H9 (cell line): ENCODE results near the gene MTMR1. TPM values are rescaled to one million over a fixed set of nuclear protein-coding genes. Genes with fewer than 3 reads are reported as not detected.

ENCODE experiments used
- DNase-seq: peaks from one replicate; pipeline ENCODE4 v3.0.0-alpha.2; 2017
- H2AFZ ChIP-seq: one replicate; pipeline ENCODE4 v1.6.1; 2013; ENCODE audit warnings: mild to moderate bottlenecking, low read length, control low read depth, moderate library complexity
- H2AK5ac ChIP-seq: 2 replicates; pipeline ENCODE4 v1.6.1; 2013; ENCODE audit warnings: low read length, control low read depth, mixed read lengths; ENCODE audit not compliant: insufficient read length
- H2BK120ac ChIP-seq: one replicate; pipeline ENCODE4 v1.6.1; 2013; ENCODE audit warnings: low read depth, mild to moderate bottlenecking, low read length, control low read depth, inconsistent platforms; ENCODE audit not compliant: poor library complexity, severe bottlenecking
- H2BK12ac ChIP-seq: 2 replicates; pipeline ENCODE4 v1.6.1; 2013; ENCODE audit warnings: low read length, control low read depth, mixed read lengths, low read depth; ENCODE audit not compliant: insufficient read length
- H2BK15ac ChIP-seq: 2 replicates; pipeline ENCODE4 v1.6.1; 2013; ENCODE audit warnings: low read depth, low read length, control low read depth
- H2BK20ac ChIP-seq: one replicate; pipeline ENCODE4 v1.6.1; 2013; ENCODE audit warnings: low read depth, mild to moderate bottlenecking, low read length, control low read depth, inconsistent platforms; ENCODE audit not compliant: poor library complexity, severe bottlenecking
- H2BK5ac ChIP-seq: 2 replicates; pipeline ENCODE4 v1.6.1; 2013; ENCODE audit warnings: low read length, control low read depth, mixed read lengths; ENCODE audit not compliant: insufficient read length
- H3K14ac ChIP-seq: 2 replicates; pipeline ENCODE4 v1.6.1; 2013; ENCODE audit warnings: low read length, control low read depth; ENCODE audit not compliant: insufficient read depth
- H3K18ac ChIP-seq: 2 replicates; pipeline ENCODE4 v1.6.1; 2013; ENCODE audit warnings: low read depth, mild to moderate bottlenecking, mixed read lengths, low read length, control low read depth; ENCODE audit not compliant: insufficient read length
- H3K23ac ChIP-seq: 2 replicates; pipeline ENCODE4 v1.6.1; 2013; ENCODE audit warnings: low read length, control low read depth, mixed read lengths, low read depth; ENCODE audit not compliant: insufficient read length
- H3K23me2 ChIP-seq: 2 replicates; pipeline ENCODE4 v1.6.1; 2013; ENCODE audit warnings: low read depth, mild to moderate bottlenecking, mixed read lengths, low read length, control low read depth; ENCODE audit not compliant: insufficient read length, poor library complexity, severe bottlenecking
- H3K27ac ChIP-seq: 2 replicates; pipeline ENCODE4 v1.5.1; 2013; ENCODE audit warnings: low read length, control low read depth, mixed read lengths, low read depth; ENCODE audit not compliant: insufficient read length
- H3K27me3 ChIP-seq: 2 replicates; pipeline ENCODE4 v1.6.1; 2013; ENCODE audit warnings: low read length, control low read depth, inconsistent platforms; ENCODE audit not compliant: insufficient read depth
- H3K4ac ChIP-seq: 2 replicates; pipeline ENCODE4 v1.6.1; 2013; ENCODE audit warnings: low read depth, mild to moderate bottlenecking, control low read depth, inconsistent platforms, low read length, moderate library complexity
- H3K4me1 ChIP-seq: 2 replicates; pipeline ENCODE4 v1.6.1; 2013; ENCODE audit warnings: low read length, control low read depth, inconsistent platforms; ENCODE audit not compliant: insufficient read depth
- H3K4me2 ChIP-seq: 2 replicates; pipeline ENCODE4 v1.6.1; 2013; ENCODE audit warnings: low read length, control low read depth, mixed read lengths; ENCODE audit not compliant: insufficient read length, insufficient read depth
- H3K56ac ChIP-seq: 2 replicates; pipeline ENCODE4 v1.6.1; 2013; ENCODE audit warnings: low read depth, mild to moderate bottlenecking, mixed read lengths, low read length, control low read depth; ENCODE audit not compliant: insufficient read length
- H3K79me1 ChIP-seq: 2 replicates; pipeline ENCODE4 v1.6.1; 2013; ENCODE audit warnings: low read depth, mild to moderate bottlenecking, moderate library complexity, low read length, control low read depth, inconsistent platforms; ENCODE audit not compliant: insufficient read depth, poor library complexity, severe bottlenecking
- H3K79me2 ChIP-seq: 2 replicates; pipeline ENCODE4 v1.6.1; 2013; ENCODE audit warnings: low read length, control low read depth, inconsistent platforms; ENCODE audit not compliant: insufficient read depth
- H3K9ac ChIP-seq: 2 replicates; pipeline ENCODE4 v1.6.1; 2013; ENCODE audit warnings: low read length, control low read depth, mixed read lengths; ENCODE audit not compliant: insufficient read length; ENCODE audit errors: extremely low read depth
- H3K9me3 ChIP-seq: one replicate; pipeline ENCODE4 v1.6.1; 2013; ENCODE audit warnings: low read depth, low read length, inconsistent platforms; ENCODE audit not compliant: control insufficient read depth
- H3T11ph ChIP-seq: one replicate; pipeline ENCODE4 v1.6.1; 2013; ENCODE audit warnings: mild to moderate bottlenecking, low read length, control low read depth, inconsistent platforms
- H4K20me1 ChIP-seq: one replicate; pipeline ENCODE4 v1.6.1; 2013; ENCODE audit not compliant: control insufficient read depth, insufficient read length, insufficient read depth
- H4K5ac ChIP-seq: 2 replicates; pipeline ENCODE4 v1.6.1; 2013; ENCODE audit warnings: low read depth, mild to moderate bottlenecking, mixed read lengths, low read length, control low read depth; ENCODE audit not compliant: insufficient read length
- H4K8ac ChIP-seq: replicated peaks from 2 replicates; pipeline ENCODE4 v1.6.1; 2013; ENCODE audit warnings: low read length, control low read depth, mixed read lengths, low read depth; ENCODE audit not compliant: insufficient read length
- H4K91ac ChIP-seq: 2 replicates; pipeline ENCODE4 v1.6.1; 2013; ENCODE audit warnings: low read depth, mild to moderate bottlenecking, moderate library complexity, mixed read lengths, low read length, control low read depth; ENCODE audit not compliant: insufficient read length
- H3K27ac Mint-ChIP-seq, 3 experiments: 2 replicates in 2 of 3; 3 replicates in 1 of 3; pipeline ENCODE4 v1.8.0; 2020 to 2021; ENCODE audit warnings: mixed read lengths in 3 of 3, mild to moderate bottlenecking in 1 of 3, moderate library complexity in 1 of 3
- H3K27me3 Mint-ChIP-seq: 2 replicates; pipeline ENCODE4 v1.8.0; 2021; ENCODE audit warnings: low read depth, mild to moderate bottlenecking, moderate library complexity, mixed read lengths
- H3K36me3 Mint-ChIP-seq, 3 experiments: 2 replicates in 2 of 3; 3 replicates in 1 of 3; pipeline ENCODE4 v1.8.0; 2020 to 2021; ENCODE audit warnings: low read depth in 3 of 3, mixed read lengths in 3 of 3; ENCODE audit not compliant: insufficient read depth in 1 of 3
- H3K4me1 Mint-ChIP-seq, 2 experiments: 2 replicates each; pipeline ENCODE4 v1.8.0; 2020; ENCODE audit warnings: mixed read lengths in 2 of 2
- H3K4me3 Mint-ChIP-seq, 2 experiments: 2 replicates in 1 of 2; 3 replicates in 1 of 2; pipeline ENCODE4 v1.8.0; 2020 to 2021; ENCODE audit warnings: mild to moderate bottlenecking in 2 of 2, mixed read lengths in 2 of 2, moderate library complexity in 1 of 2
- H3K9me3 Mint-ChIP-seq, 2 experiments: 2 replicates in 1 of 2; 3 replicates in 1 of 2; pipeline ENCODE4 v1.8.0; 2020; ENCODE audit warnings: mild to moderate bottlenecking in 2 of 2, mixed read lengths in 2 of 2, moderate library complexity in 1 of 2
- CTCF ChIP-seq: fragments of 200-600 bp; sonication (generic); conservative IDR thresholded peaks from 3 replicates; pipeline ENCODE4 v1.8.0; 2021; ENCODE audit warnings: antibody characterized with exemption, mild to moderate bottlenecking
- WGBS: extraction: QIAGEN DNeasy Blood & Tissue Kit; methylation state at CpG from one replicate; pipeline ENCODE4 v1.1.7; 2013; ENCODE audit warnings: missing lambda C conversion rate, low lambda C conversion rate, mixed read lengths; ENCODE audit not compliant: insufficient read length; ENCODE audit errors: extremely low coverage; 5-methylcytosine and 5-hydroxymethylcytosine counted together
- total RNA-seq: library from RNA; stranded (reverse); gene quantifications from 2 replicates; pipeline ENCODE4 v1.2.1, GENCODE V29; 2021

The MTMR1 gene
- total RNA-seq, 1 experiment from 2014 or later: 25.2 TPM

- no peak overlapping the region for H3K4ac ChIP-seq
- no peak overlapping the region for H3K27ac Mint-ChIP-seq
- no peak overlapping the region for H2BK5ac ChIP-seq
- no peak overlapping the region for H2BK12ac ChIP-seq
- no peak for DNase-seq
- no peaks in the 10 kb centered on the region for H3K23me2 ChIP-seq
- no peaks in the 10 kb centered on the region for H3K4me1 Mint-ChIP-seq
- H3K14ac ChIP-seq: no peak overlapping the region
- no peak overlapping the region for H2AFZ ChIP-seq
- H3K4me1 ChIP-seq: no peaks in the 10 kb centered on the region
- no peak overlapping the region for H3T11ph ChIP-seq
- H2BK20ac ChIP-seq: no peak overlapping the region
- no peak overlapping the region for H4K8ac ChIP-seq
- H3K4me2 ChIP-seq: no peak overlapping the region
- no peak overlapping the region for H3K23ac ChIP-seq
- H4K20me1 ChIP-seq: no peaks in the 10 kb centered on the region
- H3K9me3 Mint-ChIP-seq: peaks cover 36 to 42% of the 10 kb centered on the region in 2 experiments
- no peaks in the 10 kb centered on the region for H3K79me2 ChIP-seq
- H3K27ac ChIP-seq: no peak overlapping the region
- H3K9ac ChIP-seq: no peak overlapping the region
- no peak overlapping the region for H2AK5ac ChIP-seq
- no peak overlapping the region for H3K56ac ChIP-seq
- no peak overlapping the region for H3K4me3 Mint-ChIP-seq
- H4K5ac ChIP-seq: no peak overlapping the region
- H3K79me1 ChIP-seq: no peaks in the 10 kb centered on the region
- no peaks in the 10 kb centered on the region for H3K27me3 Mint-ChIP-seq
- no peaks in the 10 kb centered on the region for H3K27me3 ChIP-seq
- H3K18ac ChIP-seq: no peak overlapping the region
- TF ChIP-seq CTCF: no peak
- H3K36me3 Mint-ChIP-seq: peaks cover 17 to 26% (median 19%) of the 10 kb centered on the region in 3 experiments
- no peak overlapping the region for H2BK120ac ChIP-seq
- no peaks in the 10 kb centered on the region for H3K9me3 ChIP-seq
- H2BK15ac ChIP-seq: no peak overlapping the region
- H4K91ac ChIP-seq: no peak overlapping the region
- no CpG with 5 or more reads among the region's 2 CpGs for WGBS
Measured at GRCh38 chrX:150655788-150656187, 37.4 kb upstream of the MTMR1 start.
